Islet precursor cell (in vitro differentiated cells): ENCODE results near the gene NXNL1.
"Not testable (repeated sequence)": the region's sequence is repeated elsewhere in the genome, so short reads cannot be mapped to it uniquely, and the experiment has no call there.

Source experiments
- DNase-seq: peaks from one replicate; pipeline ENCODE4 v3.0.0-alpha.2; 2018

Gene NXNL1

DNA sequence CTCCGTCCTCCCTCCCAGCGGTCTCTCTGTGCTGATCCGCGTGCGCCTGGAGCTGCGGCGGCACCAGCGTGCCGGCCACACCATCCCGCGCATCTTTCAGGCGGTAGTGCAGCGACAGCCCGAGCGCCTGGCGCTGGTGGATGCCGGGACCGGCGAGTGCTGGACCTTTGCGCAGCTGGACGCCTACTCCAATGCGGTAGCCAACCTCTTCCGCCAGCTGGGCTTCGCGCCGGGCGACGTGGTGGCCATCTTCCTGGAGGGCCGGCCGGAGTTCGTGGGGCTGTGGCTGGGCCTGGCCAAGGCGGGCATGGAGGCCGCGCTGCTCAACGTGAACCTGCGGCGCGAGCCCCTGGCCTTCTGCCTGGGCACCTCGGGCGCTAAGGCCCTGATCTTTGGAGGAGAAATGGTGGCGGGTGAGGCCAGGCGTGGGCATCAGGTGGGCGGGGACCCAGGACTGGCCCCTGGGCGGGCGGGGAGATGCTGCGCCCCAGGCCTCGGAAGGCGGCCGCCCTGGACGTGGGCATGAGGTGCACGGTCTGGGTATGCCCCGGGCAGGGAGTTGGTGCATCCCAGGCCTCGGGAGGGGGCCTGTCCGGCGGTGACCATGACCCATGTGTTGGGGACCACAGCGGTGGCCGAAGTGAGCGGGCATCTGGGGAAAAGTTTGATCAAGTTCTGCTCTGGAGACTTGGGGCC is 26.0 kb upstream of the NXNL1 start:
- DNase-seq, result no peak

- DNase-seq, result no peak
These were observed 23.9 kb upstream of the NXNL1 start for GRCh38 chr19:17484520-17485185.

GRCh38 chr19:17483605-17484002 is 22.9 kb upstream of the NXNL1 start:
- no peak for DNase-seq

DNA sequence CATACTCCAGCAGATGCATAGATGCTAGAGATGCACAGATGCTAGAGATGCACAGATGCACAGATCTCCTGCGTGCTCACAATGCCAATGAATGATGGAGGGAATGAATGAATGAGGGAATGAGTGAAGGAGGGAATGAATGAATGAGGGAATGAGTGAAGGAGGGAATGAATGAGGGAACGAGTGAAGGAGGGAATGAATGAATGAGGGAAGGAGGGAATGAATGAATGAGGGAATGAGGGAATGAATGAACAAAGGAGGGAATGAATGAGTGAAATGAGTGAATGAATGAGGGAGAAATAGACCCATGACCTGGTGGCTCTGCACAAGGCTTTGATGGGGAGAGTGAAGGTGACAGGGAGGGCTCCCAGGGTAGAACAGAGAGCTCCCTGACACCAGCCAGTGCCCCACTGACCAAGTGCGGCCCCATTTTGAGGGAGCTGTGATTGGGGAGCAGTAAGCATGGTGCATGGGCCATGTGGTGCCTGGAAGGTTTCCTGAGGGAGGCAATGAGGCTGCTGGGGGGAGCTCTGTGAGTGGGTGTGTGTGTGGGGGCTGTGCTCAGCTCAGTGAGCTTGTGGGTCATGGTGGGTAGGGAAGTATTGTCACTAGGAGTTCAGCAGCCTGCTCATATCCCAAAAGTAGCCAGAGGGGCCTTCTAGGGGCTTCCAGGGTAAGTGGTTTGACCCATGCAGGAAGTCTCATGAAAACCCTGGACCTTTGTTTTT is 22.3 kb upstream of the NXNL1 start:
- DNase-seq, result no peak

GRCh38 chr19:17481986-17482385 is 21.3 kb upstream of the NXNL1 start:
- DNase-seq, result no peak

GRCh38 chr19:17479325-17479791 is 18.6 kb upstream of the NXNL1 start:
- no peak for DNase-seq

GRCh38 chr19:17475541-17476115 is 14.9 kb upstream of the NXNL1 start:
- DNase-seq, result no peak

DNA sequence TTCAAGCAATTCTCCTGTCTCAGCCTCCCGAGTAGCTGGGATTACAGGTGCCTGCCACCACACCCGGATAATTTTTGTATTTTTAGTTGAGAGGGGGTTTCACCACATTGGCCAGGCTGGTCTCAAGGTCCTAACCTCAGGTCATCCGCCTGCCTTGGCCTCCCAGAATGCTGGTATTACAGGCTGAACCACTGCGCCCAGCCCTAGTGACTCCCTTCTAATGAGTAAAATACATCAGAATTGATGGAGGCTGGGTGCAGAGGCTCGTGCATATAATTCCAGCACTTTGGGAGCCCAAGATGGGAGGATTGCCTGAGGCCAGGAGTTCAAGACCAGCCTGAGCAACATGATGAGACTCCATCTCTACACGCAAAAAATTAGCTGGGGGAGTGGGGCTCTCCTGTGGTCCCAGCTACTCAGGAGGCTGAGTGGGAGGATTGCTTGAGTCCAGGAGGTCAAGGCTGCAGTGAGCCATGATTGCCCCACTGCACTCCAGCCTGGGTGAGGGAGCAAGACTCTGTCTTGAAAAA is 14.3 kb upstream of the NXNL1 start:
- DNase-seq, result not testable (repeated sequence)

- DNase-seq, result no peak
These were observed 12.3 kb upstream of the NXNL1 start for GRCh38 chr19:17473041-17473440.

- no peak for DNase-seq
These were observed 10.8 kb upstream of the NXNL1 start for GRCh38 chr19:17471410-17472125.

DNA sequence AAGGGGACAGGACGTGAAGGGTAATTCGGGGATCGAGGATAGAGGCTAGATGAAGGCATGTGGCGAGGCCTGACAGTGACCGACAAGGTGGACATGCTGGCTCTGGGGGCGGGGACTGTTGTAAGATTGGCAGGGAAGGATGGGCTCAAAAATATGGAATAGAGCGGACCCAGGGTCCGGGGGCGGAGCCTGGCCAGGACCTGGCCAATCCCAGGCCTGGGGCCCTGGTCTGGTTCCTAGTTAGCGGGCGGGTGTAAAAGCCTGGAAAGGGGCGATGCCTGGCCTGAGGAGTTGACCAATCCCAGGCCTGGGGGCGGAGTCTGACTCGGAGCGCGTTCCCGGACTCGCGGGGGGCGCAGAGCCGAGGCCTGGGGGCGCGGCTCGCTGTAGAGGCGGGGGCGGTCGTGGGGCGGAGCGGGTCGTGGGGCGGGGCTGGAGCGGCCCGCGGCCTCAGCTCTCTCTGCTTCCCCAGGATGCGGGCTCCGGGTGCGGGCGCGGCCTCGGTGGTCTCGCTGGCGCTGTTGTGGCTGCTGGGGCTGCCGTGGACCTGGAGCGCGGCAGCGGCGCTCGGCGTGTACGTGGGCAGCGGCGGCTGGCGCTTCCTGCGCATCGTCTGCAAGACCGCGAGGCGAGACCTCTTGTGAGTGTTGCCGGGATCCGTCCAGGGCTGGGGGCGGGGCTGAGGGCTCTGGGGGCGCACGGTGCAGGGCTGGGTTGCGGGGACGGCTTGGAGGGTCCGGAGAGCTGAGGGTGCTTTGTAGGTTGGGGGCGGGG is 9.5 kb upstream of the NXNL1 start, which contains the start of gene SLC27A1:
TSS of gene SLC27A1 (plus strand) at position 457 of the 774 bp plus-strand sequence. CDS start at position 474, 17 bp downstream.
- peak; percentile 100 for DNase-seq

DNA sequence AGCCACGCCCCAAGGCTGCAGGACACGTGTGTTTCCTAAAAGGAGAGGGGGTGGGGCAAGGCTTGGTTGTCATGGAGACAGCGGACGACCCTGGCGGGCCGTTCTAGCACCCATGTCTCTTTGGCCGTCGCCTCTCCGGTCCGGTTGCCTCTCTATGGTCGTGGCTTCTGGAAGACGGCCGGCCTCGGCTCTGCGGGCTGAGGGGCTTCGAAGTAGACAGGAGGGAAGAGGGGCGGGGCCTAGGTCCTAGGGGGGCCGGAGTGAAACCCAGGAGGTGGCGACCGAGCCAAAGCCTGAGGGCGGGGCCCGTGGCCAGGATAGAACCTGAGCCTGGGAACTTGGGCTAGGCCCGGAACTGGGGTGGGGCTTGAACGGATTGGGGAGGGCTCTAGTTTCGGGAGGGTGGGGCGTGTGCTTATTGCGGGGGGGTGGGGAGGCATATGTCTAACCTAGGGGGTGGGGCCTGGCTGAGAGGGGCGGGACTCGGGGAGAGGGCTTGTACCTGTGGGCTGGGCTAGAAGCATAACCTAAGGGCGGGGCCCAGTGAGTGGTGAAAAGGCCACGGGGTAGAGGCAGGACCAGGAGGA is 8.8 kb upstream of the NXNL1 start:
- DNase-seq, result peak; percentile 98

- no peak for DNase-seq
These were observed 8.4 kb upstream of the NXNL1 start for GRCh38 chr19:17469092-17469480.

- DNase-seq, result no peak
These were observed 7.8 kb upstream of the NXNL1 start for GRCh38 chr19:17468302-17469091.

DNA sequence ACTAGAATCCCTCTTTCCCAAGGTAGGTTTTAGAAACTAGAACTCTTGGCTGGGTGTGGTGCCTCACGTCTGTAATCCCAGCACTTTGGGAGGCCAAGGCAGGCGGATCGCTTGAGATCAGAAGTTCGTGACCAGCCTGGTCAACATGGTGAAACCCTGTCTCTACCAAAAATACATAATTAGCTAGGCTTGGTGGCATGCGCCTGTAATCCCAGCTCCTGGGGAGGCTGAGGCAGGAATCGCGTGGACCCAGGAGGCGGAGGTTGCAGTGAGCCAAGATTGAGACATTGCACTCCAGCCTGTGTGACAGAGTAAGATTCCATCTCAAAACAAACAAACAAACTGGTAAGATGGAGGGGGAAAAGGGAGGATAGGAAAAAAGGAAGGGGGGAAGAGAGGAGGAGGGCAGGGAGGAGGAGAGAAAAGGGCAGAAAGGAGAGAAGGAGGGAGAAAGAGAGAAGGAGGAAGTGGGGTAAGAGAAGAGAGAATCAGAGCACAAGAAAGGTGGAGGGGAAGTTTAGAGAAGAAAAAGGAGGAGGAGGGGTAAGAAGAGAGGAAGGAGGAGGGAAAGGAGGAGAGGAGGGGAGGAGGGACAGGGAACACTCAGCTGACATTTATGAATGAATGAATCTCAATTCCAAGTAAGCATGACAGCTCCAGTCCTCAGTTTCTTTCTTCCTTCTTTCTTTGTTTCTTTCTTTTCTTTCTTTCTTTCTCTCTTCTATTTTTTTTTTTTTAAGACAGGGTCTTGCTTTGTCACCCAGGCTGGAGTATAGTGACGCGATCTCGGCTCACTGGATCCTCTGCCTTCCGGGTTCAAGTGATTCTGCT is 7.0 kb upstream of the NXNL1 start:
- no peak for DNase-seq

GRCh38 chr19:17466487-17466850 is 5.7 kb upstream of the NXNL1 start:
- no peak for DNase-seq

GRCh38 chr19:17458970-17459369 is 1.8 kb downstream of the NXNL1 start:
- DNase-seq, result no peak

DNA sequence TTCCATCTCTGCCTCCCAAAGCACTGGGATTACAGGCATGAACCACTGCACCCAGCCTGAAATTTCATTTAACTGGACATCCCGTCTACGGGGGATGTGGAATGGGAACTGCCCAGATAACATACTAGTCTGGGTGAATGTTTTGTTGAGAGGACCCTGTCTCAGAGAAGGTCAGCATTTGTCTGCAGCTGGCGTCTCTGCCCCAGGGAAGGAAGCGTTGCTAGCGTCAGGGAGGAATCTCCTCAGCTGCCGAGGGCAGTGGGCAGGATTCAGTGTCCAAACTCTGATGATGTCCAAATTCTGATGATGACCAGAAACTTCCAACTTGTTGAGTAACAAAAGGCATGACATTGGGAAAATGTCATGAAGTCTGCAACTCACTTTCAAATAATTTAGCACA is 3.1 kb downstream of the NXNL1 start:
- no peak for DNase-seq

DNA sequence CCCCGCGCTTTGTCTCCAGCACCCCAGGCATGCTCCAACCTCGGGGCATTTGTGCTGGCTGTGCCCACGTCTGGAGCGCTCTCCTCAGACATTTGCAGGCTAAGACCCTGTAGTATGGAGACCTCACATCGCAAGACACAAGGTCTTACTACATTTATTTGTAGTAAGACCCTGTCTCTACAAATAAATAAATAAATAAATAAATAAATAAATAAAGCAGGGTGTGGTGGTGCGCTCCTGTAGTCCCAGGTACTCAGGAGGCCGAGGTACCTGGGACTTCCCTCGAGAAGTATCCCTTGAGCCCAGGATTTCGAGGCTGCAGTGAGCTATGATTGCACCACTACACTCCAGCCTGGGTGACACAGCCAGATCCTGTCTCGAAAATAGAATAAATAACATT is 4.6 kb downstream of the NXNL1 start:
- no peak for DNase-seq
